HepG2 (cell line): ENCODE data around the gene CCSER2. TPM values are rescaled to one million over a fixed set of nuclear protein-coding genes. Genes with fewer than 3 reads are reported as not detected.

Source experiments
- KDM3A ChIP-seq: IDR thresholded peaks from 2 replicates; pipeline ENCODE4 v1.6.1; 2018; ENCODE audit warnings: low read depth, missing compliant biosample characterization
- MAZ ChIP-seq, 2 experiments: sonication (generic) in 1 of 2; formaldehyde crosslinking in 1 of 2; IDR thresholded peaks; 2 replicates each; pipeline versions ENCODE4 v1.5.0 to v1.6.1; 2012 to 2020; ENCODE audit warnings: low read depth in 2 of 2, mild to moderate bottlenecking in 2 of 2, borderline replicate concordance in 1 of 2, improper control_type of control experiment in 1 of 2, low read length in 1 of 2, missing genetic modification reagents in 1 of 2, moderate library complexity in 1 of 2
- MZF1 ChIP-seq: sonication (generic); formaldehyde crosslinking; IDR thresholded peaks from 2 replicates; pipeline ENCODE4 v1.8.1; 2023; ENCODE audit warnings: mild to moderate bottlenecking, missing genetic modification reagents, borderline replicate concordance
- NCOA2 ChIP-seq: sonication (generic); formaldehyde crosslinking; IDR thresholded peaks from 2 replicates; pipeline ENCODE4 v1.8.0; 2022; ENCODE audit warnings: inconsistent platforms
- NR2F1 ChIP-seq, 2 experiments: fragments of 450-650 bp in 1 of 2; formaldehyde crosslinking in 1 of 2; IDR thresholded peaks; 2 replicates each; pipeline versions ENCODE4 v1.5.0 to v1.6.1; 2016 to 2020; ENCODE audit warnings: mild to moderate bottlenecking in 1 of 2, missing compliant biosample characterization in 1 of 2, missing genetic modification reagents in 1 of 2, moderate library complexity in 1 of 2
- POLR2A ChIP-seq, 2 experiments: IDR thresholded peaks; 2 replicates each; pipeline ENCODE4 v1.6.1; 2011; ENCODE audit warnings: low read depth in 2 of 2, low read length in 2 of 2, mild to moderate bottlenecking in 1 of 2, moderate library complexity in 1 of 2; ENCODE audit not compliant: insufficient read depth in 1 of 2
- PPARG ChIP-seq: conservative IDR thresholded peaks from 2 replicates; pipeline ENCODE4 v1.6.1; 2016; ENCODE audit warnings: missing biosample characterization, missing genetic modification reagents
- SMAD1 ChIP-seq: sonication (generic); formaldehyde crosslinking; IDR thresholded peaks from 2 replicates; pipeline ENCODE4 v1.4.0; 2020; ENCODE audit warnings: missing genetic modification reagents, low read depth, mild to moderate bottlenecking, borderline replicate concordance
- TCF7L2 ChIP-seq: IDR thresholded peaks from 2 replicates; pipeline ENCODE4 v1.6.1; 2011; ENCODE audit warnings: mild to moderate bottlenecking, low read depth, low read length, moderate library complexity
- ZFP82 ChIP-seq: sonication (generic); formaldehyde crosslinking; IDR thresholded peaks from 2 replicates; pipeline ENCODE4 v1.5.1; 2020; ENCODE audit warnings: mild to moderate bottlenecking, missing genetic modification reagents, borderline replicate concordance
- ZNF101 ChIP-seq: sonication (generic); formaldehyde crosslinking; IDR thresholded peaks from 2 replicates; pipeline ENCODE4 v1.4.0; 2020; ENCODE audit warnings: mild to moderate bottlenecking, low read depth, missing genetic modification reagents, borderline replicate concordance
- ZNF263 ChIP-seq: sonication (generic); formaldehyde crosslinking; IDR thresholded peaks from 2 replicates; pipeline ENCODE4 v1.4.0; 2020; ENCODE audit warnings: missing genetic modification reagents
- ZNF335 ChIP-seq: sonication (generic); formaldehyde crosslinking; IDR thresholded peaks from 2 replicates; pipeline ENCODE4 v1.4.0; 2020; ENCODE audit warnings: missing genetic modification reagents
- ZNF629 ChIP-seq: sonication (generic); formaldehyde crosslinking; conservative IDR thresholded peaks from 2 replicates; pipeline ENCODE4 v1.5.0; 2020; ENCODE audit warnings: missing genetic modification reagents
- ZNF781 ChIP-seq: sonication (generic); formaldehyde crosslinking; IDR thresholded peaks from 2 replicates; pipeline ENCODE4 v1.5.1; 2020; ENCODE audit warnings: borderline replicate concordance, mild to moderate bottlenecking, missing genetic modification reagents; ENCODE audit errors: not compliant biosample characterization
- polyA plus RNA-seq, 8 experiments: library from polyadenylated mRNA; depleted of rRNA in 3 of 8; stranded (reverse) in 7 of 8; unstranded in 1 of 8; fragments of >200 nt; fragmentation: Illumina TruSeq in 4 of 8; extraction: Trizol in 4 of 8; gene quantifications; 2 replicates each; pipeline versions ENCODE4 v1.2.1 to v1.2.3, GENCODE V29; 2011 to 2016; ENCODE audit warnings: low read depth in 4 of 8, missing spikeins in 1 of 8, mixed read lengths in 1 of 8; ENCODE audit not compliant: insufficient read depth in 1 of 8
- total RNA-seq, 5 experiments: library from RNA; depleted of rRNA; stranded (reverse); fragments of >200 nt; fragmentation: Illumina TruSeq; extraction: Trizol; gene quantifications; 2 replicates each; pipeline ENCODE4 v1.2.3, GENCODE V29; 2016; ENCODE audit warnings: low read depth in 1 of 5
- TF ChIP-seq, protein P1 (sequence below): sonication (generic); formaldehyde crosslinking; IDR thresholded peaks from 2 replicates; pipeline ENCODE4 v1.5.0; 2020; ENCODE audit warnings: missing genetic modification reagents
- TF ChIP-seq, protein P2 (sequence below): sonication (generic); formaldehyde crosslinking; IDR thresholded peaks from 2 replicates; pipeline ENCODE4 v1.4.0; 2020; ENCODE audit warnings: missing genetic modification reagents
- TF ChIP-seq, protein P3 (sequence below): IDR thresholded peaks from 2 replicates; pipeline ENCODE4 v1.6.1; 2016; ENCODE audit warnings: missing compliant biosample characterization, missing genetic modification reagents, borderline replicate concordance
- TF ChIP-seq, protein P4 (sequence below): IDR thresholded peaks from 2 replicates; pipeline ENCODE4 v1.6.1; 2018; ENCODE audit warnings: missing genetic modification reagents
- TF ChIP-seq, protein P5 (sequence below): sonication (generic); formaldehyde crosslinking; IDR thresholded peaks from 2 replicates; pipeline ENCODE4 v1.5.1; 2020; ENCODE audit warnings: mild to moderate bottlenecking, missing genetic modification reagents, borderline replicate concordance

CCSER2 gene
- total and polyA plus RNA-seq, 2 of the 13 experiments (the other 11 are each of a cell fraction or from before 2014, with no cell fraction given): 13.3 to 17.2 TPM

DNA sequence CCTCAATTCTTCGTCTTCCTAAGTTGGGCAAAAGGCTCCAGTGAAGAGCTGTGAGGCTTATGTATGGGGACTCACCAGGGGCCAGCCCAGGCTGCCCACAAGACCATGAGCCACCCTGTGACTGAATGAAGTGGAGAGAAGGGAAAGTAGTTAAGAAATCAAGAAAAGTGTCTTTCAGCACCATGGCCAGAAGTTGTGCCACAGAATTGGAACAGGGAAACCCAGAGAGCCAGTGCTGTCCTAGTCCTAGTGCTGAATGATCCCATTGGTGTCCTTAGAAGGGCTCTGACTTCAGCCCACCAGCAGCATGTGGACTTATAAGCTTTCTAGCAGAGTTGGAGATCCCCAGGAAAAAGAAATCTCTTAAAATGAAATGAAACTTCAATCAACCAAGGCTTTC, 37.0 kb upstream of the CCSER2 start (continued):
- TF ChIP-seq KDM3A (0 out of 2 replicates have a peak, but pooled peaks have one; percentile 31), ZNF101 (CRISPR knock-in tag) (no peak), ZNF629 (CRISPR knock-in tag) (no peak), POLR2A (IDR thresholded peaks at IDR 0.05; ENCODE audit: insufficient read depth in 1 of 2, low read depth in 2 of 2, low read length in 2 of 2) (no peak), SMAD1 (CRISPR knock-in tag) (no peak), ZNF335 (CRISPR knock-in tag) (peak; percentile 83), MAZ (IDR thresholded peaks at IDR 0.05; ENCODE audit: borderline replicate concordance, low read depth, low read length) (no peak), MAZ (CRISPR knock-in tag; IDR thresholded peaks at IDR 0.05; ENCODE audit: low read depth) (no peak), NCOA2 (CRISPR knock-in tag) (peak; percentile 71), ZNF781 (CRISPR knock-in tag) (no peak), ZNF263 (CRISPR knock-in tag) (no peak), ZFP82 (no peak), PPARG (CRISPR knock-in tag) (0 out of 2 replicates have a peak, but pooled peaks have one; percentile 41), TCF7L2 (no peak), MZF1 (no peak), NR2F1 (CRISPR knock-in tag; IDR thresholded peaks at IDR 0.05) (no peak)
- TF ChIP-seq, protein P1, sequence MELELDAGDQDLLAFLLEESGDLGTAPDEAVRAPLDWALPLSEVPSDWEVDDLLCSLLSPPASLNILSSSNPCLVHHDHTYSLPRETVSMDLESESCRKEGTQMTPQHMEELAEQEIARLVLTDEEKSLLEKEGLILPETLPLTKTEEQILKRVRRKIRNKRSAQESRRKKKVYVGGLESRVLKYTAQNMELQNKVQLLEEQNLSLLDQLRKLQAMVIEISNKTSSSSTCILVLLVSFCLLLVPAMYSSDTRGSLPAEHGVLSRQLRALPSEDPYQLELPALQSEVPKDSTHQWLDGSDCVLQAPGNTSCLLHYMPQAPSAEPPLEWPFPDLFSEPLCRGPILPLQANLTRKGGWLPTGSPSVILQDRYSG (CRISPR knock-in tag): peak; percentile 67; the same call in 1 of the 2 replicates
- TF ChIP-seq, protein P2, sequence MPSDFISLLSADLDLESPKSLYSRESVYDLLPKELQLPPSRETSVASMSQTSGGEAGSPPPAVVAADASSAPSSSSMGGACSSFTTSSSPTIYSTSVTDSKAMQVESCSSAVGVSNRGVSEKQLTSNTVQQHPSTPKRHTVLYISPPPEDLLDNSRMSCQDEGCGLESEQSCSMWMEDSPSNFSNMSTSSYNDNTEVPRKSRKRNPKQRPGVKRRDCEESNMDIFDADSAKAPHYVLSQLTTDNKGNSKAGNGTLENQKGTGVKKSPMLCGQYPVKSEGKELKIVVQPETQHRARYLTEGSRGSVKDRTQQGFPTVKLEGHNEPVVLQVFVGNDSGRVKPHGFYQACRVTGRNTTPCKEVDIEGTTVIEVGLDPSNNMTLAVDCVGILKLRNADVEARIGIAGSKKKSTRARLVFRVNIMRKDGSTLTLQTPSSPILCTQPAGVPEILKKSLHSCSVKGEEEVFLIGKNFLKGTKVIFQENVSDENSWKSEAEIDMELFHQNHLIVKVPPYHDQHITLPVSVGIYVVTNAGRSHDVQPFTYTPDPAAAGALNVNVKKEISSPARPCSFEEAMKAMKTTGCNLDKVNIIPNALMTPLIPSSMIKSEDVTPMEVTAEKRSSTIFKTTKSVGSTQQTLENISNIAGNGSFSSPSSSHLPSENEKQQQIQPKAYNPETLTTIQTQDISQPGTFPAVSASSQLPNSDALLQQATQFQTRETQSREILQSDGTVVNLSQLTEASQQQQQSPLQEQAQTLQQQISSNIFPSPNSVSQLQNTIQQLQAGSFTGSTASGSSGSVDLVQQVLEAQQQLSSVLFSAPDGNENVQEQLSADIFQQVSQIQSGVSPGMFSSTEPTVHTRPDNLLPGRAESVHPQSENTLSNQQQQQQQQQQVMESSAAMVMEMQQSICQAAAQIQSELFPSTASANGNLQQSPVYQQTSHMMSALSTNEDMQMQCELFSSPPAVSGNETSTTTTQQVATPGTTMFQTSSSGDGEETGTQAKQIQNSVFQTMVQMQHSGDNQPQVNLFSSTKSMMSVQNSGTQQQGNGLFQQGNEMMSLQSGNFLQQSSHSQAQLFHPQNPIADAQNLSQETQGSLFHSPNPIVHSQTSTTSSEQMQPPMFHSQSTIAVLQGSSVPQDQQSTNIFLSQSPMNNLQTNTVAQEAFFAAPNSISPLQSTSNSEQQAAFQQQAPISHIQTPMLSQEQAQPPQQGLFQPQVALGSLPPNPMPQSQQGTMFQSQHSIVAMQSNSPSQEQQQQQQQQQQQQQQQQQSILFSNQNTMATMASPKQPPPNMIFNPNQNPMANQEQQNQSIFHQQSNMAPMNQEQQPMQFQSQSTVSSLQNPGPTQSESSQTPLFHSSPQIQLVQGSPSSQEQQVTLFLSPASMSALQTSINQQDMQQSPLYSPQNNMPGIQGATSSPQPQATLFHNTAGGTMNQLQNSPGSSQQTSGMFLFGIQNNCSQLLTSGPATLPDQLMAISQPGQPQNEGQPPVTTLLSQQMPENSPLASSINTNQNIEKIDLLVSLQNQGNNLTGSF (CRISPR knock-in tag): peak; percentile 68; the same call in 1 of the 2 replicates
- TF ChIP-seq, protein P3, sequence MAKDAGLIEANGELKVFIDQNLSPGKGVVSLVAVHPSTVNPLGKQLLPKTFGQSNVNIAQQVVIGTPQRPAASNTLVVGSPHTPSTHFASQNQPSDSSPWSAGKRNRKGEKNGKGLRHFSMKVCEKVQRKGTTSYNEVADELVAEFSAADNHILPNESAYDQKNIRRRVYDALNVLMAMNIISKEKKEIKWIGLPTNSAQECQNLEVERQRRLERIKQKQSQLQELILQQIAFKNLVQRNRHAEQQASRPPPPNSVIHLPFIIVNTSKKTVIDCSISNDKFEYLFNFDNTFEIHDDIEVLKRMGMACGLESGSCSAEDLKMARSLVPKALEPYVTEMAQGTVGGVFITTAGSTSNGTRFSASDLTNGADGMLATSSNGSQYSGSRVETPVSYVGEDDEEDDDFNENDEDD: peak; percentile 41; the same call in 1 of the 2 replicates
- TF ChIP-seq, protein P4, sequence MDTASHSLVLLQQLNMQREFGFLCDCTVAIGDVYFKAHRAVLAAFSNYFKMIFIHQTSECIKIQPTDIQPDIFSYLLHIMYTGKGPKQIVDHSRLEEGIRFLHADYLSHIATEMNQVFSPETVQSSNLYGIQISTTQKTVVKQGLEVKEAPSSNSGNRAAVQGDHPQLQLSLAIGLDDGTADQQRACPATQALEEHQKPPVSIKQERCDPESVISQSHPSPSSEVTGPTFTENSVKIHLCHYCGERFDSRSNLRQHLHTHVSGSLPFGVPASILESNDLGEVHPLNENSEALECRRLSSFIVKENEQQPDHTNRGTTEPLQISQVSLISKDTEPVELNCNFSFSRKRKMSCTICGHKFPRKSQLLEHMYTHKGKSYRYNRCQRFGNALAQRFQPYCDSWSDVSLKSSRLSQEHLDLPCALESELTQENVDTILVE (CRISPR knock-in tag): peak; percentile 81
- TF ChIP-seq, protein P5, sequence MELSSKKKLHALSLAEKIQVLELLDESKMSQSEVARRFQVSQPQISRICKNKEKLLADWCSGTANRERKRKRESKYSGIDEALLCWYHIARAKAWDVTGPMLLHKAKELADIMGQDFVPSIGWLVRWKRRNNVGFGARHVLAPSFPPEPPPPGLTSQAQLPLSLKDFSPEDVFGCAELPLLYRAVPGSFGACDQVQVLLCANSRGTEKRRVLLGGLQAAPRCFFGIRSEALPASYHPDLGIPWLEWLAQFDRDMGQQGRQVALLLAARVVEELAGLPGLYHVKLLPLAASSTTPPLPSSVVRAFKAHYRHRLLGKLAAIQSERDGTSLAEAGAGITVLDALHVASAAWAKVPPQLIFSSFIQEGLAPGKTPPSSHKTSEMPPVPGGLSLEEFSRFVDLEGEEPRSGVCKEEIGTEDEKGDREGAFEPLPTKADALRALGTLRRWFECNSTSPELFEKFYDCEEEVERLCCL: no peak
